HepG2 (cell line): ENCODE results near the gene FAM83E. TPM values are rescaled to one million over a fixed set of nuclear protein-coding genes. Genes with fewer than 3 reads are reported as not detected.

Experiments
- JDP2 ChIP-seq: sonication (generic); formaldehyde crosslinking; IDR thresholded peaks from 2 replicates; pipeline ENCODE4 v1.8.1; 2022; ENCODE audit warnings: missing genetic modification reagents, borderline replicate concordance
- KDM3A ChIP-seq: IDR thresholded peaks from 2 replicates; pipeline ENCODE4 v1.6.1; 2018; ENCODE audit warnings: low read depth, missing compliant biosample characterization
- NR2F1 ChIP-seq, 2 experiments: fragments of 450-650 bp in 1 of 2; formaldehyde crosslinking in 1 of 2; IDR thresholded peaks; 2 replicates each; pipeline versions ENCODE4 v1.5.0 to v1.6.1; 2016 to 2020; ENCODE audit warnings: mild to moderate bottlenecking in 1 of 2, missing compliant biosample characterization in 1 of 2, missing genetic modification reagents in 1 of 2, moderate library complexity in 1 of 2
- SNRNP70 ChIP-seq: fragments of 200-400 bp; formaldehyde crosslinking; IDR thresholded peaks from 2 replicates; pipeline ENCODE4 v1.6.1; 2017; ENCODE audit warnings: mild to moderate bottlenecking, low read depth, low read length, moderate library complexity
- ZBTB21 ChIP-seq: sonication (generic); formaldehyde crosslinking; IDR thresholded peaks from 2 replicates; pipeline ENCODE4 v1.4.0; 2020; ENCODE audit warnings: missing genetic modification reagents
- ZBTB40 ChIP-seq, 2 experiments: fragments of 450-650 bp in 1 of 2; sonication (generic) in 1 of 2; formaldehyde crosslinking in 1 of 2; IDR thresholded peaks; 2 replicates each; pipeline versions ENCODE4 v1.6.1 to v1.8.0; 2016 to 2022; ENCODE audit warnings: antibody characterized with exemption in 1 of 2, mild to moderate bottlenecking in 1 of 2, missing genetic modification reagents in 1 of 2
- ZBTB7A ChIP-seq: sonication (generic); formaldehyde crosslinking; IDR thresholded peaks from 2 replicates; pipeline ENCODE4 v1.8.0; 2022; ENCODE audit warnings: mild to moderate bottlenecking, missing genetic modification reagents
- ZBTB7B ChIP-seq: sonication (generic); formaldehyde crosslinking; IDR thresholded peaks from 2 replicates; pipeline ENCODE4 v1.4.0; 2020; ENCODE audit warnings: missing genetic modification reagents
- ZHX1 ChIP-seq: sonication (generic); formaldehyde crosslinking; IDR thresholded peaks from 2 replicates; pipeline ENCODE4 v1.8.1; 2022; ENCODE audit warnings: low read depth, mild to moderate bottlenecking, missing genetic modification reagents
- ZNF18 ChIP-seq: sonication (generic); formaldehyde crosslinking; IDR thresholded peaks from 2 replicates; pipeline ENCODE4 v1.8.0; 2022; ENCODE audit warnings: mild to moderate bottlenecking, missing genetic modification reagents; ENCODE audit not compliant: insufficient replicate concordance
- ZNF256 ChIP-seq: sonication (generic); formaldehyde crosslinking; conservative IDR thresholded peaks from 2 replicates; pipeline ENCODE4 v1.4.0; 2020; ENCODE audit warnings: missing genetic modification reagents
- ZNF354B ChIP-seq: sonication (generic); formaldehyde crosslinking; IDR thresholded peaks from 2 replicates; pipeline ENCODE4 v1.8.0; 2022; ENCODE audit warnings: mild to moderate bottlenecking, missing genetic modification reagents
- ZNF547 ChIP-seq: sonication (generic); formaldehyde crosslinking; IDR thresholded peaks from 2 replicates; pipeline ENCODE4 v1.5.1; 2020; ENCODE audit warnings: mild to moderate bottlenecking, missing genetic modification reagents
- ZNF709 ChIP-seq: sonication (generic); formaldehyde crosslinking; IDR thresholded peaks from 2 replicates; pipeline ENCODE4 v1.5.0; 2020; ENCODE audit warnings: mild to moderate bottlenecking, missing genetic modification reagents
- polyA plus RNA-seq, 8 experiments: library from polyadenylated mRNA; depleted of rRNA in 3 of 8; stranded (reverse) in 7 of 8; unstranded in 1 of 8; fragments of >200 nt; fragmentation: Illumina TruSeq in 4 of 8; extraction: Trizol in 4 of 8; gene quantifications; 2 replicates each; pipeline versions ENCODE4 v1.2.1 to v1.2.3, GENCODE V29; 2011 to 2016; ENCODE audit warnings: low read depth in 4 of 8, missing spikeins in 1 of 8, mixed read lengths in 1 of 8; ENCODE audit not compliant: insufficient read depth in 1 of 8
- total RNA-seq, 5 experiments: library from RNA; depleted of rRNA; stranded (reverse); fragments of >200 nt; fragmentation: Illumina TruSeq; extraction: Trizol; gene quantifications; 2 replicates each; pipeline ENCODE4 v1.2.3, GENCODE V29; 2016; ENCODE audit warnings: low read depth in 1 of 5

Gene FAM83E
- total and polyA plus RNA-seq, 2 of the 13 experiments (the other 11 are each of a cell fraction or from before 2014, with no cell fraction given), result 0.18 to 0.60 TPM

GRCh38 chr19:48618916-48619691 lies 4.2 kb upstream of the FAM83E start, which contains the start of the genes RPL18 and SPHK2 (continued):
- TF ChIP-seq ZNF18 (CRISPR knock-in tag) (peak; percentile 87), ZBTB21 (CRISPR knock-in tag) (peak; percentile 74), ZNF547 (CRISPR knock-in tag) (peak; percentile 88; the same call in 1 of the 2 replicates), ZNF709 (CRISPR knock-in tag) (peak; percentile 76; the same call in 1 of the 2 replicates), SNRNP70 (no peak), ZBTB7B (CRISPR knock-in tag) (peak; percentile 82), ZNF256 (no peak), JDP2 (CRISPR knock-in tag) (no peak), ZNF354B (CRISPR knock-in tag) (no peak), ZBTB7A (CRISPR knock-in tag) (no peak), ZHX1 (CRISPR knock-in tag) (peak; percentile 93; the same call in 1 of the 2 replicates), ZBTB40 (IDR thresholded peaks at IDR 0.05) (no peak), ZBTB40 (CRISPR knock-in tag; IDR thresholded peaks at IDR 0.05) (peak; percentile 88), KDM3A (CRISPR knock-in tag) (peak; percentile 97), NR2F1 (CRISPR knock-in tag; IDR thresholded peaks at IDR 0.05) (0 out of 4 replicates have a peak, but pooled peaks of 1 of the 2 experiments have one; percentile 6)
